Heart right ventricle (tissue), 16 donors: ENCODE measurements around the gene MXI1. TPM values are rescaled to one million over a fixed set of nuclear protein-coding genes. Genes with fewer than 3 reads are reported as not detected.
A peak's percentile ranks its signal among the peaks of the same experiment; 100 is the strongest.

Experiments used
- ATAC-seq, 8 donors: fragments of 200-7000 bp; cut with Tn5 transposase; one replicate each; pipeline ENCODE4 v1.9.1; 2020; ENCODE audit warnings: mild to moderate bottlenecking in 8 of 8, moderate library complexity in 8 of 8, moderate number of reproducible peaks in 1 of 8
- DNase-seq, 2 donors: peaks; one replicate each; pipeline ENCODE4 v3.0.0-alpha.2; 2020
- H3K27ac ChIP-seq, 10 donors: fragments of 200-600 bp; sonication (generic) in 2 of 10; one replicate each; pipeline versions ENCODE4 v1.5.0 to v1.8.0; 2020 to 2022; ENCODE audit warnings: mild to moderate bottlenecking in 3 of 10
- H3K27me3 ChIP-seq, 7 donors: fragments of 200-600 bp; one replicate each; pipeline ENCODE4 v1.8.0; 2021 to 2022; ENCODE audit warnings: mild to moderate bottlenecking in 2 of 7
- H3K36me3 ChIP-seq, 9 donors: fragments of 200-600 bp; sonication (generic) in 1 of 9; one replicate each; pipeline versions ENCODE4 v1.5.0 to v1.8.0; 2020 to 2022; ENCODE audit warnings: mild to moderate bottlenecking in 2 of 9
- H3K4me1 ChIP-seq, 9 donors: fragments of 200-600 bp; sonication (generic) in 1 of 9; one replicate each; pipeline versions ENCODE4 v1.5.0 to v1.8.0; 2020 to 2022; ENCODE audit warnings: mild to moderate bottlenecking in 4 of 9
- H3K4me3 ChIP-seq, 10 donors: fragments of 200-600 bp; sonication (generic) in 2 of 10; one replicate each; pipeline versions ENCODE4 v1.5.0 to v1.8.0; 2020 to 2022; ENCODE audit warnings: mild to moderate bottlenecking in 7 of 10, moderate library complexity in 2 of 10
- H3K9me3 ChIP-seq, 11 donors: fragments of 200-600 bp in 10 of 11; sonication (generic) in 2 of 11; one replicate each; pipeline versions ENCODE4 v1.5.0 to v1.8.0; 2013 to 2022; ENCODE audit warnings: mild to moderate bottlenecking in 2 of 11, control low read depth in 1 of 11, moderate library complexity in 1 of 11
- WGBS, 2 donors: extraction: QIAGEN DNeasy Blood & Tissue Kit; methylation state at CpG; one replicate each; pipeline ENCODE4 v1.1.7; 2013; ENCODE audit warnings: inconsistent platforms in 1 of 2; 5-methylcytosine and 5-hydroxymethylcytosine counted together
- intact Hi-C, 10 donors: fragments of 100-400 bp; cut with DNase I; formaldehyde crosslinking; loops; one replicate each; pipeline versions ENCODE4 v1.11.1 to v1.14.2; 2022
- polyA plus RNA-seq, 2 donors: library from polyadenylated mRNA; stranded (reverse); fragments of 200-250 nt; gene quantifications; one replicate each; pipeline ENCODE4 v1.2.3, GENCODE V29; 2013
- total RNA-seq, 10 donors: library from RNA; stranded (reverse); fragmentation: NEBNext Ultra II Directional in 3 of 10; extraction: Animal tissue kit (Norgen Biotek cat#: 25700) in 3 of 10; gene quantifications; one replicate each; pipeline versions ENCODE4 v1.2.1 to v1.2.4, GENCODE V29; 2021 to 2023
- TF ChIP-seq, protein P1 (sequence below), 9 donors: fragments of 200-600 bp; sonication (generic) in 2 of 9; IDR thresholded peaks; one replicate each; pipeline versions ENCODE4 v1.5.0 to v1.8.0; 2021 to 2022; ENCODE audit warnings: antibody characterized with exemption in 9 of 9, mild to moderate bottlenecking in 5 of 9, moderate library complexity in 1 of 9
- donor health status: Arrhythmogenic right ventricular cardiomyopathy.
- donor health status: ischemic (EF 13 %, LVEDD 7.1; RV severe dilation, severe dysfunction).
- donor health status: healthy with polysubstance abuse.
- donor health status: DM: no; HTN: yes; CAD: no.
- donor health status: DM: no; HTN: no; CAD: no.
- donor health status: ischemic (EF 25% LVEDD 6.9; RV normal size, moderate dysfunction).
- donor health status: ischemic (EF 25% LVEDD 5.7; RV mildly dilated, moderate dysfunction).
- donor health status: healthy.
- donor health status: DM: yes; HTN: yes; CAD: no.
- donor health status: Ischemic cardiomyopathy.
- donor health status: ischemic (EF 35%, LVEDD 5.7; RV mildly dilated, moderate dysfunction).
- donor health status: nonischemic (EF 11% LVEDD 7.7; RV severe dilation, severe dysfunction).
- donor health status: DM: yes; HTN: yes; CAD: no.
- donor health status: PGD.
- donor health status: ischemic (EF 29% LVEDD 5.4; RV normal size, mild dysfunction).
- donor health status: nonischemic (EF 23%, LVEDD 6.1; RV moderate dilation, normal function).

The MXI1 gene
- total and polyA plus RNA-seq, 12 donors, result 27.3 to 100 (median 61.3) TPM

DNA sequence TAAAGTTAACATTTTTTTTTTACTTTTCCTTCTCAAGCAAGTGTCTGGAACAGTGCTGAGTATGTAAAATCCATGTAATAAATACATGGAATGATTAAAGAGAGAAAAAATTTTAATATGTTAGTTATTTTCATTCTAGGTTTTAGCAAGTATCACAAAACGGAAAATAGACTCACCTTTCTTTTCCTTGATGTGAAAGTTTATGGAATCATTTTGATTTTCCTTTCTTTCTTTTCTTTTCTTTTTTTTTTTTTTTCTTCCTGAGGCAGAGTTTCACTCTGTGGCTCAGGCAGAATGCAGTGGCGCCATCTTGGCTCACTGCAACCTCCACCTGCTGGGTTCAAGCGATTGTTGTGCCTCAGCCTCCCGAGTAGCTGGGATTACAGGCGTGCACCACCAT lies 69.2 kb downstream of the MXI1 start:
- Histone ChIP-seq H3K4me1 (peaks cover 11 to 81% (median 49%) of the 10 kb centered on the region in 9 donors), H3K36me3 (peaks cover 0 to 22% (median 9%) of the 10 kb centered on the region in 9 donors), H3K27me3 (no peaks in the 10 kb centered on the region), H3K4me3 (no peak overlapping the region), H3K27ac (peak overlapping the region in 3 of 10 donors; percentile 33 to 88 (median 64)), H3K9me3 (no peaks in the 10 kb centered on the region)
- WGBS, 2 donors, result 96 to 98% methylated on average over 5 of the region's 5 CpGs
- DNase-seq, result no peak
- intact Hi-C loops, result loop anchor here in 8 of 10 donors (2.0 to 10.0 kb wide), 9 partner anchors 49 to 394 kb away; partner anchors contain the start of genes ADD3 (in 1 of the 8) and MXI1 (in 1 of the 8)
- ATAC-seq, result no peak
- TF ChIP-seq, protein P1, sequence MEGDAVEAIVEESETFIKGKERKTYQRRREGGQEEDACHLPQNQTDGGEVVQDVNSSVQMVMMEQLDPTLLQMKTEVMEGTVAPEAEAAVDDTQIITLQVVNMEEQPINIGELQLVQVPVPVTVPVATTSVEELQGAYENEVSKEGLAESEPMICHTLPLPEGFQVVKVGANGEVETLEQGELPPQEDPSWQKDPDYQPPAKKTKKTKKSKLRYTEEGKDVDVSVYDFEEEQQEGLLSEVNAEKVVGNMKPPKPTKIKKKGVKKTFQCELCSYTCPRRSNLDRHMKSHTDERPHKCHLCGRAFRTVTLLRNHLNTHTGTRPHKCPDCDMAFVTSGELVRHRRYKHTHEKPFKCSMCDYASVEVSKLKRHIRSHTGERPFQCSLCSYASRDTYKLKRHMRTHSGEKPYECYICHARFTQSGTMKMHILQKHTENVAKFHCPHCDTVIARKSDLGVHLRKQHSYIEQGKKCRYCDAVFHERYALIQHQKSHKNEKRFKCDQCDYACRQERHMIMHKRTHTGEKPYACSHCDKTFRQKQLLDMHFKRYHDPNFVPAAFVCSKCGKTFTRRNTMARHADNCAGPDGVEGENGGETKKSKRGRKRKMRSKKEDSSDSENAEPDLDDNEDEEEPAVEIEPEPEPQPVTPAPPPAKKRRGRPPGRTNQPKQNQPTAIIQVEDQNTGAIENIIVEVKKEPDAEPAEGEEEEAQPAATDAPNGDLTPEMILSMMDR (IDR thresholded peaks at IDR 0.05), result no peak

DNA sequence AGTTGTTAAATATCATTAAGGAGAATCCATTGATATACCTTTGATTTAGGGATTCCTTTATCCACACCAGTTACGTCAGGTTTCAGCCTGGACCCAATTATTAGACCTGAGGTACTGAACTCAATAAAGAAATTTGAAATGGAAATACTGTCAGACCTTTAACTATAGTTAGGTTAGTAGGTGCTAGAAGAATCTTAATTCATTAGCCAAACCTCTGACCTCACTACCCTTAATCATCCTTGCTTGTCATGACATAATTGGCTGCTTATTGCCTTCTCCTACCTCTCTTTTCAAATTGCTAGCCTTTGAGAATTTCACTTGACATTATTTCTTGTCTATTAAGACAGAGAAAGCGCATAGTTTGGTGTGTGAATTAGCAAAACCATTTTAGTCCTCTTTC lies 70.2 kb downstream of the MXI1 start:
- Histone ChIP-seq H3K9me3 (no peaks in the 10 kb centered on the region), H3K4me1 (peaks cover 11 to 71% (median 44%) of the 10 kb centered on the region in 9 donors), H3K4me3 (no peak overlapping the region), H3K36me3 (peaks cover 0 to 25% (median 9%) of the 10 kb centered on the region in 9 donors), H3K27ac (peak overlapping the region in 7 of 10 donors; percentile 4 to 38 (median 5)), H3K27me3 (no peaks in the 10 kb centered on the region)
- TF ChIP-seq, protein P1 (IDR thresholded peaks at IDR 0.05), result no peak
- WGBS, 2 donors, result 97 to 98% methylated on average over 2 of the region's 2 CpGs
- intact Hi-C loops, result loop anchor here in 8 of 10 donors (2.0 to 10.0 kb wide), 9 partner anchors 50 to 395 kb away; partner anchors contain the start of genes ADD3 (in 1 of the 8) and MXI1 (in 1 of the 8)
- ATAC-seq (no peak), DNase-seq (no peak)

DNA sequence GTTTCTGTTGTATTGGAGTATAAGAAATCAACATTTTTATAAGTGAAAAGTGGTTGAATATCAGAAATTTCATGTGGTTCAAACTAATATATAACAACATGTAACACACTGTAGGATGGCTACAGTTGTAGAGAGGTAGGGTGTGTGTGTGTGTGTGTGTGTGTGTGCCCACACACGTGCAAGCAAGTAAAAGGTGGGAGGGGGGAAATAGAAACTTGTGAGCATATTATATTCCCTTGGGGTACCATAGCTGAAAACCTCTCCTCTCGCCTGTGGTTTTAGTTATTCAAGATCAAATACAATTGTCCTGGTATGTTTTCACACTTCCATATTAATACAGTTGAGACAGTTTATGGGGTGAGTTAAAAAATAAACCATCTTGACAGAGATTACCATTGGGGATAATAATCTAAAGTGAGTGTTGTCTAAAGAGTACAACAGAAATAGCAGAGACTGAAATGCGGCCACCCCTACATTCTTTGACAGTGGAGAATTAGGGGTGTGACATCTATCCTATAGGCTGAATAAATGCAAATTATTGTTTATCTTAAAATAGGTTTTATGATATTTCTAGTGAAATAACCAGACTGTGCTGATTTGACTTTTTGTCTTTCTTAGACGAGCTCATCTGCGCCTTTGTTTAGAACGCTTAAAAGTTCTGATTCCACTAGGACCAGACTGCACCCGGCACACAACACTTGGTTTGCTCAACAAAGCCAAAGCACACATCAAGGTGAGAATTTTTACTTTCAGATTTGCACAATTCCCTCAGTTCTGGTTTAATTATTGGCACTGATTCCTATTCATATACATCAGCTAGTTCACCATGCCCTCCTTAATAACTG lies 71.4 kb downstream of the MXI1 start:
- intact Hi-C loops, result loop anchor here in 9 of 10 donors (1.0 to 10.0 kb wide), 12 partner anchors 51 to 396 kb away; partner anchors contain the start of genes ADD3 (in 1 of the 9) and MXI1 (in 1 of the 9)
- Histone ChIP-seq H3K4me3 (peak overlapping the region in 1 of 10 donors; percentile 26), H3K4me1 (peaks cover 6 to 62% (median 36%) of the 10 kb centered on the region in 9 donors), H3K9me3 (no peaks in the 10 kb centered on the region), H3K36me3 (peaks cover 0 to 28% (median 9%) of the 10 kb centered on the region in 9 donors), H3K27ac (peak overlapping the region in 9 of 10 donors; percentile 4 to 57 (median 25)), H3K27me3 (no peaks in the 10 kb centered on the region)
- 62 to 66% methylated on average over 7 of the region's 7 CpGs for WGBS, 2 donors
- TF ChIP-seq, protein P1 (IDR thresholded peaks at IDR 0.05), result no peak
- peak in 3 of 8 donors; percentile 3 to 16 (median 11) for ATAC-seq
- DNase-seq, result no peak

DNA sequence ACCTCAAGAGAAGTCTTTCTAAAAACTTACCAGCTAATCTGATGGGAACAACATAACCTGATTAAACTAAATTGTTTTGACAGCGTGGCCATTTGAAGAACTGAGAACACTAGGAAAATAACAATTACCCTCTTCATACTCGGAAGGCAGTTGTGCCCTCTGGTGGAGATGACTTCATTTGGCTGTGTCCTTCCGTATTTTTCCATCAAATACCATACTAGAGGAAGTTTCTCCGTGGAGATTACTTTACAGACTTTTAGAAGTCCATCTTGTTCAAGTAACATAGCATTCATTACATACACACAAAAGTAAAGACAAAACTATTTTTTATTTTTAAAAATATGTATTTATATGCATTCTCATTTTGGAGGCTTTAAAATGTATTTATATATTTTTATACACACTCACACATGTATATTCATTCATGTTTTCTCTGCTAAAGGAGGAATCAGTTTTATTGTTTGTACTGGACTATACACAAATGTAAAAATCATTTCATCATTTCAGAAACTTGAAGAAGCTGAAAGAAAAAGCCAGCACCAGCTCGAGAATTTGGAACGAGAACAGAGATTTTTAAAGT lies 72.1 kb downstream of the MXI1 start:
- WGBS, 2 donors, result 28 to 29% methylated on average over 6 of the region's 6 CpGs
- peak; percentile 46 to 84 (median 76) for ATAC-seq
- Histone ChIP-seq H3K9me3 (no peaks in the 10 kb centered on the region), H3K36me3 (peaks cover 0 to 35% (median 9%) of the 10 kb centered on the region in 9 donors), H3K4me1 (peaks cover 2 to 55% (median 30%) of the 10 kb centered on the region in 9 donors), H3K4me3 (peak overlapping the region in 1 of 10 donors; percentile 26), H3K27ac (peak overlapping the region in 6 of 10 donors; percentile 5 to 57 (median 41)), H3K27me3 (no peaks in the 10 kb centered on the region)
- intact Hi-C loops, result loop anchor here in 9 of 10 donors (1.0 to 10.0 kb wide), 12 partner anchors 52 to 397 kb away; partner anchors contain the start of genes ADD3 (in 1 of the 9) and MXI1 (in 1 of the 9)
- peak in 1 of 2 donors; percentile 71 for DNase-seq
- TF ChIP-seq, protein P1 (IDR thresholded peaks at IDR 0.05), result peak; percentile 69 to 89 (median 78)
